Neural cell (in vitro differentiated cells): Measurements from ENCODE around the gene MN1. TPM values are rescaled to one million over a fixed set of nuclear protein-coding genes. Genes with fewer than 3 reads are reported as not detected.

ENCODE experiments used
- H2AFZ ChIP-seq: fragments of 200-600, 300-800 bp; sonication (generic), shearing (Covaris generic); 2 replicates; pipeline ENCODE4 v1.6.0; 2014; ENCODE audit warnings: low read depth, mild to moderate bottlenecking, antibody characterized with exemption, low read length, moderate library complexity
- H3F3A ChIP-seq: fragments of 200-600 bp; shearing (Covaris generic); 2 replicates; pipeline ENCODE4 v1.6.1; 2016; ENCODE audit warnings: mild to moderate bottlenecking, moderate library complexity, mixed read lengths, antibody characterized with exemption, low read length; ENCODE audit not compliant: insufficient read depth, poor library complexity, severe bottlenecking
- H3K27ac ChIP-seq: fragments of 200-600, 300-800 bp; sonication (generic), shearing (Covaris generic); 2 replicates; pipeline ENCODE4 v1.5.1; 2014; ENCODE audit warnings: mild to moderate bottlenecking, low read length, moderate library complexity
- H3K27me3 ChIP-seq: fragments of 300-800, 200-600 bp; sonication (generic), shearing (Covaris generic); 2 replicates; pipeline ENCODE4 v1.6.0; 2014; ENCODE audit warnings: mild to moderate bottlenecking, low read depth, low read length, moderate library complexity; ENCODE audit not compliant: insufficient read depth
- H3K36me3 ChIP-seq: fragments of 300-800, 200-600 bp; sonication (generic), shearing (Covaris generic); 2 replicates; pipeline ENCODE4 v1.5.1; 2014; ENCODE audit warnings: mild to moderate bottlenecking, antibody characterized with exemption, low read length, moderate library complexity; ENCODE audit not compliant: insufficient read depth
- H3K4me2 ChIP-seq: fragments of 300-800, 200-600 bp; sonication (generic), shearing (Covaris generic); 2 replicates; pipeline ENCODE4 v1.6.0; 2014; ENCODE audit warnings: mild to moderate bottlenecking, low read length
- H3K4me3 ChIP-seq: fragments of 300-800, 200-600 bp; sonication (generic), shearing (Covaris generic); 2 replicates; pipeline ENCODE4 v1.5.1; 2014; ENCODE audit warnings: mild to moderate bottlenecking, low read length, moderate library complexity
- H3K79me2 ChIP-seq: fragments of 200-600 bp; shearing (Covaris generic); replicated peaks from 2 replicates; pipeline ENCODE4 v1.6.0; 2014; ENCODE audit warnings: mild to moderate bottlenecking, low read length, moderate library complexity; ENCODE audit not compliant: insufficient read depth
- H3K9ac ChIP-seq: fragments of 300-800, 200-600 bp; sonication (generic), shearing (Covaris generic); 2 replicates; pipeline ENCODE4 v1.6.1; 2016; ENCODE audit warnings: mild to moderate bottlenecking, low read length, mixed read lengths
- H3K9me2 ChIP-seq: fragments of 200-600 bp; shearing (Covaris generic); 2 replicates; pipeline ENCODE4 v1.6.1; 2016; ENCODE audit warnings: mild to moderate bottlenecking, low read length, mixed read lengths; ENCODE audit not compliant: insufficient read depth
- H3K9me3 ChIP-seq: fragments of 200-600, 300-800 bp; sonication (generic), shearing (Covaris generic); 2 replicates; pipeline ENCODE4 v1.6.1; 2016; ENCODE audit warnings: mild to moderate bottlenecking, mixed run types, low read length, moderate library complexity, mixed read lengths
- H4K20me1 ChIP-seq: fragments of 200-600 bp; shearing (Covaris generic); 2 replicates; pipeline ENCODE4 v1.6.1; 2016; ENCODE audit warnings: mild to moderate bottlenecking, mixed run types; ENCODE audit not compliant: insufficient read depth
- EP300 ChIP-seq: fragments of 450-650 bp; conservative IDR thresholded peaks from 2 replicates; pipeline ENCODE4 v1.6.1; 2014; ENCODE audit warnings: antibody characterized with exemption, mild to moderate bottlenecking, moderate library complexity; ENCODE audit not compliant: poor library complexity, severe bottlenecking
- EZH2 ChIP-seq: fragments of 200-600, 300-800 bp; shearing (Covaris generic), sonication (generic); IDR thresholded peaks from 2 replicates; pipeline ENCODE4 v1.6.1; 2014; ENCODE audit warnings: antibody characterized with exemption, low read length, borderline replicate concordance, mild to moderate bottlenecking; ENCODE audit not compliant: insufficient read depth, poor library complexity, severe bottlenecking
- MXI1 ChIP-seq: fragments of 450-650 bp; conservative IDR thresholded peaks from 2 replicates; pipeline ENCODE4 v1.6.1; 2014; ENCODE audit warnings: antibody characterized with exemption, mild to moderate bottlenecking; ENCODE audit not compliant: poor library complexity, severe bottlenecking
- POLR2AphosphoS5 ChIP-seq: IDR thresholded peaks from 2 replicates; pipeline ENCODE4 v1.6.1; 2012
- RAD21 ChIP-seq: fragments of 450-650 bp; conservative IDR thresholded peaks from 2 replicates; pipeline ENCODE4 v1.6.1; 2014; ENCODE audit warnings: antibody characterized with exemption, mild to moderate bottlenecking, moderate library complexity
- SMC3 ChIP-seq: fragments of 450-650 bp; conservative IDR thresholded peaks from 2 replicates; pipeline ENCODE4 v1.6.1; 2014; ENCODE audit warnings: antibody characterized with exemption, mild to moderate bottlenecking, moderate library complexity; ENCODE audit not compliant: poor library complexity
- TAF1 ChIP-seq: IDR thresholded peaks from 2 replicates; pipeline ENCODE4 v1.6.1; 2012; ENCODE audit warnings: low read depth
- polyA plus RNA-seq: library from polyadenylated mRNA; depleted of rRNA; stranded (reverse); fragments of >200 nt; gene quantifications from 2 replicates; pipeline ENCODE4 v1.2.3, GENCODE V29; 2014
- TF ChIP-seq, protein P1 (sequence below): IDR thresholded peaks from 2 replicates; pipeline ENCODE4 v1.6.1; 2012; ENCODE audit warnings: borderline replicate concordance
- TF ChIP-seq, protein P2 (sequence below): fragments of 450-650 bp; IDR thresholded peaks from 2 replicates; pipeline ENCODE4 v1.5.1; 2014; ENCODE audit warnings: antibody characterized with exemption, mild to moderate bottlenecking, moderate library complexity; ENCODE audit not compliant: poor library complexity, severe bottlenecking

The MN1 gene
- polyA plus RNA-seq, 1 donor from 2014 or later, result 7.3 TPM

DNA sequence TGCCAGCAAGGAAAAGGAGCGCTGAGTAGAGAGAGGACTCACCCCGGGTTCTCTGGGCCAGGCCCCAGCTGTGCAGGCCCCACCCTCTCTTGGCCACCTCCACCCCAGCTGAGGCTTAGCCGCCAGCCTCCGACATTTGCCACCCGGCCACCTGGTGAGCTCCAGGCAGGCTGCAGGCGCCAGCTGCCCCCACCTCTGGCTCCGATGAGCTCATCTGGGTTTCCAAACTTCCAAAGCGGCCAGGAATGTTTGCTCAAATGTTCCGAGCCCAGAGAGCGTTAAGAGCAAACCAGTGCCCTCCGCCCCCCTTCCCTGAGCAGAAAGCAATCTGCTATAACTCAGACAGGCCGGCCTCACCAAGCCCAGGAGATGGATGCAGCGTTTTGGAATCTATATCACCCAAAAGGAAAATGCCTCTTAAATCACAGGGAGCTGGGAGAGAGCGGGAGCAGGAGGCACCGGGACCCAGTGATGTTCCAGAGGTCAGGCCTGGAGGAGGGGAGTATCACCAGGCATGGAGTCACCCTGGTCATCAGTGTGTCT lies 9.1 kb upstream of the MN1 start:
- Histone ChIP-seq H3F3A (no peaks in the 10 kb centered on the region), H3K27ac (no peak overlapping the region), H2AFZ (no peak overlapping the region), H3K9ac (no peak overlapping the region), H4K20me1 (no peaks in the 10 kb centered on the region), H3K27me3 (no peaks in the 10 kb centered on the region), H3K9me2 (no peaks in the 10 kb centered on the region), H3K4me2 (no peak overlapping the region), H3K79me2 (no peaks in the 10 kb centered on the region), H3K36me3 (no peaks in the 10 kb centered on the region), H3K9me3 (no peaks in the 10 kb centered on the region), H3K4me3 (no peak overlapping the region)
- TF ChIP-seq SMC3 (no peak), MXI1 (no peak), RAD21 (no peak), EP300 (no peak), EZH2 (no peak), TAF1 (no peak), POLR2AphosphoS5 (no peak)
- TF ChIP-seq, protein P1, sequence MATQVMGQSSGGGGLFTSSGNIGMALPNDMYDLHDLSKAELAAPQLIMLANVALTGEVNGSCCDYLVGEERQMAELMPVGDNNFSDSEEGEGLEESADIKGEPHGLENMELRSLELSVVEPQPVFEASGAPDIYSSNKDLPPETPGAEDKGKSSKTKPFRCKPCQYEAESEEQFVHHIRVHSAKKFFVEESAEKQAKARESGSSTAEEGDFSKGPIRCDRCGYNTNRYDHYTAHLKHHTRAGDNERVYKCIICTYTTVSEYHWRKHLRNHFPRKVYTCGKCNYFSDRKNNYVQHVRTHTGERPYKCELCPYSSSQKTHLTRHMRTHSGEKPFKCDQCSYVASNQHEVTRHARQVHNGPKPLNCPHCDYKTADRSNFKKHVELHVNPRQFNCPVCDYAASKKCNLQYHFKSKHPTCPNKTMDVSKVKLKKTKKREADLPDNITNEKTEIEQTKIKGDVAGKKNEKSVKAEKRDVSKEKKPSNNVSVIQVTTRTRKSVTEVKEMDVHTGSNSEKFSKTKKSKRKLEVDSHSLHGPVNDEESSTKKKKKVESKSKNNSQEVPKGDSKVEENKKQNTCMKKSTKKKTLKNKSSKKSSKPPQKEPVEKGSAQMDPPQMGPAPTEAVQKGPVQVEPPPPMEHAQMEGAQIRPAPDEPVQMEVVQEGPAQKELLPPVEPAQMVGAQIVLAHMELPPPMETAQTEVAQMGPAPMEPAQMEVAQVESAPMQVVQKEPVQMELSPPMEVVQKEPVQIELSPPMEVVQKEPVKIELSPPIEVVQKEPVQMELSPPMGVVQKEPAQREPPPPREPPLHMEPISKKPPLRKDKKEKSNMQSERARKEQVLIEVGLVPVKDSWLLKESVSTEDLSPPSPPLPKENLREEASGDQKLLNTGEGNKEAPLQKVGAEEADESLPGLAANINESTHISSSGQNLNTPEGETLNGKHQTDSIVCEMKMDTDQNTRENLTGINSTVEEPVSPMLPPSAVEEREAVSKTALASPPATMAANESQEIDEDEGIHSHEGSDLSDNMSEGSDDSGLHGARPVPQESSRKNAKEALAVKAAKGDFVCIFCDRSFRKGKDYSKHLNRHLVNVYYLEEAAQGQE, result no peak
- TF ChIP-seq, protein P2, sequence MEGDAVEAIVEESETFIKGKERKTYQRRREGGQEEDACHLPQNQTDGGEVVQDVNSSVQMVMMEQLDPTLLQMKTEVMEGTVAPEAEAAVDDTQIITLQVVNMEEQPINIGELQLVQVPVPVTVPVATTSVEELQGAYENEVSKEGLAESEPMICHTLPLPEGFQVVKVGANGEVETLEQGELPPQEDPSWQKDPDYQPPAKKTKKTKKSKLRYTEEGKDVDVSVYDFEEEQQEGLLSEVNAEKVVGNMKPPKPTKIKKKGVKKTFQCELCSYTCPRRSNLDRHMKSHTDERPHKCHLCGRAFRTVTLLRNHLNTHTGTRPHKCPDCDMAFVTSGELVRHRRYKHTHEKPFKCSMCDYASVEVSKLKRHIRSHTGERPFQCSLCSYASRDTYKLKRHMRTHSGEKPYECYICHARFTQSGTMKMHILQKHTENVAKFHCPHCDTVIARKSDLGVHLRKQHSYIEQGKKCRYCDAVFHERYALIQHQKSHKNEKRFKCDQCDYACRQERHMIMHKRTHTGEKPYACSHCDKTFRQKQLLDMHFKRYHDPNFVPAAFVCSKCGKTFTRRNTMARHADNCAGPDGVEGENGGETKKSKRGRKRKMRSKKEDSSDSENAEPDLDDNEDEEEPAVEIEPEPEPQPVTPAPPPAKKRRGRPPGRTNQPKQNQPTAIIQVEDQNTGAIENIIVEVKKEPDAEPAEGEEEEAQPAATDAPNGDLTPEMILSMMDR, result no peak

DNA sequence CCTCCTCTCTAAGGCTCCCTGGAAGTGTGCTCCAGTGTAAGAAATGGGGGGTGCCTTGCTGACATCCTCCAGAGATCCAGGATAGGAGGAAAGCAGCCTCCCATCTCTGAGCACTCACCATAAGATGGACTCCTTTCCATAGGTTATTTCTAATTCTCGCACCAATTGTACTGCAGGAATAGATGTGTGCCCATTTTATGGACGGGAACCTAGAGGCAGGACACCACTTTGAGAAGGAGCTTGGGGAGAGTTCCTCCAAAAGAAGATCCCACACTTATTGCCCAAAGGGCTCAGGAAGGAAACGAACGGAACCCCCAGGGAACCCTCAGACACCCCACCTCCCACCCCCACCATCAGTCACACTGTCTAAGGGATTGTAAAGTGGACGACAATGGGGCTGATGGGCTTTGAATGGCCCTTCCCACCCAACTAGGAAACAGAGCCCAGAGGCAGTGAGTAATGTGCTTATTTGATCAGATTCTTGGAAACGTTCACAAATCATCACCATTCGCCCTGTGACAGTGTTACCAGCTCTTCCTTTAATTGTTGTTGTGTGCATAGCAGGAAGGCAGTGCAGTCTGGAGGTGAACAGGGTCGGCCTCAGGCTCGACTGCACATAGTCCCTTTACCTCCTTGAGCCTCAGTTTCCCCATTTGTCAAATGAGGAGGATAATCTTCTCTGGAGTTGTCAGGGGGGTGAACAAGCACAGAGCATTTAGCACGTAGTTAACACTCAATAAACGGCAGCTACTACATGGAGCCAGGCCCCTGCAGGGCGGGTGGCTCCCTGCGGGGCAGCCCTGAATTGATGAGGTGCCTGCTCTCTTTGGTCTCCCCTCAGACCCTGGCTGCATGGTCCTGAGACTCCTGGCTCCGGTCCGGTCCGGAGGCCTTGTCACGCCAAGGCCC lies 8.4 kb upstream of the MN1 start:
- H3K4me3 ChIP-seq, result no peak overlapping the region
- H4K20me1 ChIP-seq, result no peaks in the 10 kb centered on the region
- H2AFZ ChIP-seq, result no peak overlapping the region
- no peak overlapping the region for H3K4me2 ChIP-seq
- H3K36me3 ChIP-seq, result no peaks in the 10 kb centered on the region
- TF ChIP-seq MXI1, result no peak
- TF ChIP-seq, protein P2, result no peak
- H3K9me2 ChIP-seq, result no peaks in the 10 kb centered on the region
- H3K27ac ChIP-seq, result no peak overlapping the region
- H3K79me2 ChIP-seq, result no peaks in the 10 kb centered on the region
- no peaks in the 10 kb centered on the region for H3K9me3 ChIP-seq
- H3K27me3 ChIP-seq, result no peaks in the 10 kb centered on the region
- no peaks in the 10 kb centered on the region for H3F3A ChIP-seq
- no peak overlapping the region for H3K9ac ChIP-seq
